Uterus (tissue), 2 donors: ENCODE results near the gene FAM236B.
"Not testable (repeated sequence)": the region's sequence is repeated elsewhere in the genome, so short reads cannot be mapped to it uniquely, and the experiment has no call there.

Experiments
- POLR2A ChIP-seq, 2 donors: fragments of 450-650 bp; IDR thresholded peaks; one replicate each; pipeline ENCODE4 v1.6.1; 2016; ENCODE audit warnings: antibody characterized with exemption in 2 of 2, mild to moderate bottlenecking in 1 of 2, moderate library complexity in 1 of 2
- TF ChIP-seq, protein P1 (sequence below), 4 experiments: fragments of 200-600 bp in 2 of 4; fragments of 450-650 bp in 2 of 4; sonication (generic) in 2 of 4; IDR thresholded peaks; one replicate each; pipeline ENCODE4 v1.5.1; 2016 to 2019; ENCODE audit warnings: antibody characterized with exemption in 4 of 4, mild to moderate bottlenecking in 2 of 4, moderate library complexity in 1 of 4

DNA sequence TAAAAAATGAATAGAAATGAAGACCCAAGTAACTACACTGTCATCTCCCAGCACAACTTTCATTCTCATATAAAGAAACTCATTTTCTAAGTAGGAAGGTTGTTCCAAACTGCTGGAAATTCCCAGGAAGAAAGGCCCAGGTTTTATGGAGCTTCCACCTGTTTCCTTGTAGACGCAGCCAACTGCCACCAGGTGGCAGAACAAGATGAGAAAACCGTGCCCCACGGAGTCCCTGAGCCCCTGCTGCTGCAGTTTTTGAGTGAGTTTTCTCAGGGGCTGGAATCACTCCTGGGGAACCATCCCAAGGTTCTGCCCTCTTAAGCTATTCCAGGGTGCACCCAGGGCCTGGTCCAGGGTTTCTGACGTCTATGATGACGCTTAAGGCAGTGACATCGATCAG is 1.5 kb upstream of the FAM236B start:
- TF ChIP-seq, protein P1, sequence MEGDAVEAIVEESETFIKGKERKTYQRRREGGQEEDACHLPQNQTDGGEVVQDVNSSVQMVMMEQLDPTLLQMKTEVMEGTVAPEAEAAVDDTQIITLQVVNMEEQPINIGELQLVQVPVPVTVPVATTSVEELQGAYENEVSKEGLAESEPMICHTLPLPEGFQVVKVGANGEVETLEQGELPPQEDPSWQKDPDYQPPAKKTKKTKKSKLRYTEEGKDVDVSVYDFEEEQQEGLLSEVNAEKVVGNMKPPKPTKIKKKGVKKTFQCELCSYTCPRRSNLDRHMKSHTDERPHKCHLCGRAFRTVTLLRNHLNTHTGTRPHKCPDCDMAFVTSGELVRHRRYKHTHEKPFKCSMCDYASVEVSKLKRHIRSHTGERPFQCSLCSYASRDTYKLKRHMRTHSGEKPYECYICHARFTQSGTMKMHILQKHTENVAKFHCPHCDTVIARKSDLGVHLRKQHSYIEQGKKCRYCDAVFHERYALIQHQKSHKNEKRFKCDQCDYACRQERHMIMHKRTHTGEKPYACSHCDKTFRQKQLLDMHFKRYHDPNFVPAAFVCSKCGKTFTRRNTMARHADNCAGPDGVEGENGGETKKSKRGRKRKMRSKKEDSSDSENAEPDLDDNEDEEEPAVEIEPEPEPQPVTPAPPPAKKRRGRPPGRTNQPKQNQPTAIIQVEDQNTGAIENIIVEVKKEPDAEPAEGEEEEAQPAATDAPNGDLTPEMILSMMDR (IDR thresholded peaks at IDR 0.05) = not testable (repeated sequence)
- TF ChIP-seq POLR2A (IDR thresholded peaks at IDR 0.05) = not testable (repeated sequence)
